Activated CD8-positive, alpha-beta T cell treated with anti-CD3 and anti-CD28 coated beads for 36 hours (primary cell): ENCODE measurements around the gene PLXNB1. TPM values are rescaled to one million over a fixed set of nuclear protein-coding genes. Genes with fewer than 3 reads are reported as not detected.

ENCODE experiments used
- ATAC-seq: fragments of 200-7000 bp; cut with Tn5 transposase; one replicate; pipeline ENCODE4 v1.10.0; 2021; ENCODE audit warnings: mild to moderate bottlenecking, moderate library complexity
- CTCF ChIA-PET: fragments of 350-600 bp; sonication (Branson Sonifier 250); formaldehyde crosslinking; loops from one replicate; lab custom pipeline; 2021; ENCODE audit warnings: antibody characterized with exemption; lab: Charles Lee
- POLR2A ChIA-PET: fragments of 350-600 bp; sonication (Branson Sonifier 250); formaldehyde crosslinking; loops from one replicate; lab custom pipeline; 2021; ENCODE audit warnings: antibody characterized with exemption; lab: Charles Lee
- DNase-seq: peaks from one replicate; pipeline ENCODE4 v3.0.0-alpha.2; 2020
- H3K27ac Mint-ChIP-seq: one replicate; pipeline ENCODE4 v1.8.0; 2021; ENCODE audit warnings: mild to moderate bottlenecking, mixed read lengths
- H3K27me3 Mint-ChIP-seq: one replicate; pipeline ENCODE4 v1.8.0; 2021; ENCODE audit warnings: mixed read lengths
- H3K36me3 Mint-ChIP-seq: one replicate; pipeline ENCODE4 v1.8.0; 2021; ENCODE audit warnings: low read depth, mixed read lengths
- H3K4me1 Mint-ChIP-seq: one replicate; pipeline ENCODE4 v1.8.0; 2021; ENCODE audit warnings: low read depth, mixed read lengths
- H3K4me3 Mint-ChIP-seq: one replicate; pipeline ENCODE4 v1.8.0; 2021; ENCODE audit warnings: mild to moderate bottlenecking, moderate library complexity, mixed read lengths
- H3K9me3 Mint-ChIP-seq: one replicate; pipeline ENCODE4 v1.8.0; 2021; ENCODE audit warnings: mixed read lengths
- intact Hi-C: fragments of 100-400 bp; cut with micrococcal nuclease; formaldehyde crosslinking; loops from one replicate; pipeline ENCODE4 v1.10.0; 2022
- total RNA-seq, 2 experiments: library from RNA; stranded (reverse); gene quantifications; one replicate each; pipeline ENCODE4 v1.2.3, GENCODE V29; 2021
- TF ChIP-seq, protein P1 (sequence below): fragments of 200-600 bp; IDR thresholded peaks from one replicate; pipeline ENCODE4 v1.8.0; 2022; ENCODE audit warnings: antibody characterized with exemption, mild to moderate bottlenecking

PLXNB1 gene
- total RNA-seq, 2 experiments from 2014 or later, result 3.7 TPM

DNA sequence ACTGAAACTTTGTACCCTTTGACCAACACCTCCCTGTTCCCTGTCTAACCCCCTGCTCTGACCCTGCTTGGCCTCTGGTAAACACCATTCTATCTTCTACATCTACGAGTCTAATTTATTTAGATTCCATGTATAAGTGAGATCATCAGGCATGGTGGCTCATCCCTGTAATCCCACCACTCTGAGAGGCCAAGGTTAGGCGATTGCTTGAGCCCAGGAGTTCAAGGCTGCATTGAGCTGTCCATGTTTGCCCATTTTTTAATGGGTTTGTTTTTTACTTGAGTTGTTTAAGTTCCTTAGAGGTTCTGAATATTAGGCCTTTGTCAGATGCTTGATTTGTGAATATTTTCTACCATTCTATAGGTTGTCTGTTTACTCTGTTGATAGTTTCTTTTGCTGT lies 40.9 kb downstream of the PLXNB1 start:
- no peaks in the 10 kb centered on the region for H3K9me3 Mint-ChIP-seq
- TF ChIP-seq, protein P1, sequence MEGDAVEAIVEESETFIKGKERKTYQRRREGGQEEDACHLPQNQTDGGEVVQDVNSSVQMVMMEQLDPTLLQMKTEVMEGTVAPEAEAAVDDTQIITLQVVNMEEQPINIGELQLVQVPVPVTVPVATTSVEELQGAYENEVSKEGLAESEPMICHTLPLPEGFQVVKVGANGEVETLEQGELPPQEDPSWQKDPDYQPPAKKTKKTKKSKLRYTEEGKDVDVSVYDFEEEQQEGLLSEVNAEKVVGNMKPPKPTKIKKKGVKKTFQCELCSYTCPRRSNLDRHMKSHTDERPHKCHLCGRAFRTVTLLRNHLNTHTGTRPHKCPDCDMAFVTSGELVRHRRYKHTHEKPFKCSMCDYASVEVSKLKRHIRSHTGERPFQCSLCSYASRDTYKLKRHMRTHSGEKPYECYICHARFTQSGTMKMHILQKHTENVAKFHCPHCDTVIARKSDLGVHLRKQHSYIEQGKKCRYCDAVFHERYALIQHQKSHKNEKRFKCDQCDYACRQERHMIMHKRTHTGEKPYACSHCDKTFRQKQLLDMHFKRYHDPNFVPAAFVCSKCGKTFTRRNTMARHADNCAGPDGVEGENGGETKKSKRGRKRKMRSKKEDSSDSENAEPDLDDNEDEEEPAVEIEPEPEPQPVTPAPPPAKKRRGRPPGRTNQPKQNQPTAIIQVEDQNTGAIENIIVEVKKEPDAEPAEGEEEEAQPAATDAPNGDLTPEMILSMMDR, result no peak
- H3K4me1 Mint-ChIP-seq, result no peaks in the 10 kb centered on the region
- DNase-seq (no peak), ATAC-seq (no peak)
- H3K4me3 Mint-ChIP-seq, result no peak overlapping the region
- H3K27me3 Mint-ChIP-seq, result peaks cover 11% of the 10 kb centered on the region
- intact Hi-C loops, result no loop called here
- H3K36me3 Mint-ChIP-seq, result no peaks in the 10 kb centered on the region
- ChIA-PET POLR2A (interaction anchor here (1.0 kb wide), 1 partner anchor 115 kb away, joined by 3 read pairs; no protein-coding TSS in a partner anchor), CTCF (interaction anchor here (1.0 to 4.5 kb wide), 4 partner anchors 11 to 160 kb away, joined by 3 to 25 read pairs (median 15); no protein-coding TSS in a partner anchor)
- H3K27ac Mint-ChIP-seq, result no peak overlapping the region

DNA sequence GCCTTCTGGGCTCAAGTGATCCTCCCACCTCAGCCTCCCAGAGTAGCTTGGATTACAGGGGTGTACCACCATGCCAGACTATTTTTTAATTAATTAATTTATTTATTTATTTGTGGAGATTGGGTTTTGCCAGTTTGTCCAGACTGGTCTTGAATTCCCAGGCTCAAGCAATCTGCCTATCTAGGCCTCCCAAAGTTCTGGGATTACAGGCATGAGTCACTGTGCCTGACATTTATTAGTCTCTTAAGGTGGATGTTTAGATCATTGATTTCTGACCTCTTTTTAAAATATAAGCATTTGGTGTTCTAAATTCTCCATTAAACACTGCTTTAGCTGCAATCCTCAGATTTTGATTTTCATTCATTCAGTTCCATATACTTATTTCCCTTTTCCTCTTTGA lies 42.3 kb downstream of the PLXNB1 start:
- TF ChIP-seq, protein P1, result no peak
- H3K4me1 Mint-ChIP-seq, result no peaks in the 10 kb centered on the region
- intact Hi-C loops, result no loop called here
- no peak overlapping the region for H3K4me3 Mint-ChIP-seq
- DNase-seq, result no peak
- CTCF ChIA-PET, result interaction anchor here (1.3 to 4.5 kb wide), 3 partner anchors 13 to 48 kb away, joined by 3 to 25 read pairs (median 24); no protein-coding TSS in a partner anchor
- POLR2A ChIA-PET, result interaction anchor here (0.6 kb wide), 1 partner anchor 145 kb away, joined by 3 read pairs; no protein-coding TSS in a partner anchor
- no peak for ATAC-seq
- H3K27ac Mint-ChIP-seq, result no peak overlapping the region
- no peaks in the 10 kb centered on the region for H3K36me3 Mint-ChIP-seq
- H3K9me3 Mint-ChIP-seq, result no peaks in the 10 kb centered on the region
- peaks cover 9% of the 10 kb centered on the region for H3K27me3 Mint-ChIP-seq

DNA sequence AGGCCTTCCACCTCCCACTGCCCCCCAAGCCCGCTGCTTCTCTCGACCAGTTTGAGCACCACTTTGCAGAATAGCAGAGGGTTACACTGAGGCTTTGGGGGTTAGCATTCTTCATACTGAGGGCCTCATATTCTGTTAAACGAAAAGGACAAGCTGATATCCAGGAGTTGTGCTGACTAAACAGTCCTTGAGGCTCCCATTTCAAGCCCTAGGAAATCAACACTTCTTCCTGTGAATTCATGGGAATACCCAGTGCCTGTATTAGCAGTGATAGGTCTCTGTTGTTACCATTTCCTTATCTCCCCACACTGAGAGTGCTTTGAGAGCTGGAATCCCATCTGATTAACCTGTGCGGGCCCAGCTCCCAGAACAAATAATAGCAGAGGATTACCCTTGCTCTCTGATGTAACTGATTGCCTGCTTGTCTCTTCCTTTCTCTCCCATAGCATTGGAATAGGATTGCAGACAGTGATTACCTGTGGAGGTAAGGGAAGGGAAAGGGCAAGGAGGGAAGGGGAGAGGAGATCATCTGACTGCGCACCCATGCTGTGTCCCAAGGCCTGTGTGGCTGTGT lies 56.9 kb downstream of the PLXNB1 start:
- CTCF ChIA-PET, result no interaction called here
- DNase-seq (no peak), ATAC-seq (no peak)
- TF ChIP-seq, protein P1, result no peak
- H3K27ac Mint-ChIP-seq, result no peak overlapping the region
- H3K9me3 Mint-ChIP-seq, result no peaks in the 10 kb centered on the region
- H3K36me3 Mint-ChIP-seq, result no peaks in the 10 kb centered on the region
- H3K4me1 Mint-ChIP-seq, result no peaks in the 10 kb centered on the region
- intact Hi-C loops, result no loop called here
- no peak overlapping the region for H3K4me3 Mint-ChIP-seq
- peaks cover 1% of the 10 kb centered on the region for H3K27me3 Mint-ChIP-seq
- POLR2A ChIA-PET, result no interaction called here

- Mint-ChIP-seq H3K36me3 (no peaks in the 10 kb centered on the region), H3K4me1 (peaks cover 2% of the 10 kb centered on the region), H3K9me3 (no peaks in the 10 kb centered on the region), H3K27me3 (no peaks in the 10 kb centered on the region), H3K27ac (no peak overlapping the region), H3K4me3 (no peak overlapping the region)
- ATAC-seq (no peak), DNase-seq (no peak)
- POLR2A ChIA-PET, result no interaction called here
- intact Hi-C loops, result no loop called here
- CTCF ChIA-PET, result no interaction called here
- TF ChIP-seq, protein P1, result no peak
Observed at GRCh38 chr3:48372377-48372770, 57.5 kb downstream of the PLXNB1 start.

GRCh38 chr3:48371651-48372376 lies 58.1 kb downstream of the PLXNB1 start, which contains the start of gene FBXW12:
Gene FBXW12, plus strand, starts transcription at chr3:48372219. Its CDS starts 549 bp downstream, at chr3:48372768.
- no peak within 1 kb of the TSS for H3K4me3 Mint-ChIP-seq
- TF ChIP-seq, protein P1, result no peak
- CTCF ChIA-PET, result no interaction called here
- no peaks in the 10 kb centered on the region for H3K9me3 Mint-ChIP-seq
- DNase-seq, result no peak
- no peak within 1 kb of the TSS for H3K27ac Mint-ChIP-seq
- no peaks in the 10 kb centered on the region for H3K36me3 Mint-ChIP-seq
- intact Hi-C loops, result no loop called here
- H3K4me1 Mint-ChIP-seq, result peaks cover 2% of the 10 kb centered on the region
- no peak for ATAC-seq
- no peaks in the 10 kb centered on the region for H3K27me3 Mint-ChIP-seq
- POLR2A ChIA-PET, result no interaction called here
